KMS-11 (cell line): ENCODE results near the gene CMPK1.

Source experiments
- H2AFZ ChIP-seq: fragments of 200-600 bp; sonication (generic); 2 replicates; pipeline ENCODE4 v1.6.1; 2016; ENCODE audit warnings: antibody characterized with exemption, mixed run types, low read depth
- H3K27ac ChIP-seq: fragments of 200-600 bp; sonication (generic); 2 replicates; pipeline ENCODE4 v1.6.1; 2016; ENCODE audit warnings: mild to moderate bottlenecking, mixed run types
- H3K27me3 ChIP-seq: fragments of 200-600 bp; sonication (generic); 2 replicates; pipeline ENCODE4 v1.6.1; 2017; ENCODE audit warnings: mild to moderate bottlenecking, low read depth, mixed run types, moderate library complexity; ENCODE audit not compliant: insufficient read depth
- H3K36me3 ChIP-seq: fragments of 200-600 bp; sonication (generic); 2 replicates; pipeline ENCODE4 v1.6.1; 2017; ENCODE audit warnings: mild to moderate bottlenecking, mixed run types; ENCODE audit not compliant: insufficient read depth
- H3K4me1 ChIP-seq: fragments of 200-600 bp; sonication (generic); 2 replicates; pipeline ENCODE4 v1.6.1; 2016; ENCODE audit warnings: mild to moderate bottlenecking, low read depth, mixed run types; ENCODE audit not compliant: poor library complexity, severe bottlenecking
- H3K4me2 ChIP-seq: fragments of 200-600 bp; sonication (generic); 2 replicates; pipeline ENCODE4 v1.7.0; 2016; ENCODE audit warnings: mild to moderate bottlenecking, mixed run types
- H3K4me3 ChIP-seq: fragments of 200-600 bp; sonication (generic); IDR thresholded peaks from 2 replicates; pipeline ENCODE4 v1.6.1; 2017; ENCODE audit warnings: low read depth, low read length, mixed read lengths; ENCODE audit not compliant: insufficient read depth
- H3K79me2 ChIP-seq: fragments of 200-600 bp; sonication (generic); 2 replicates; pipeline ENCODE4 v1.6.1; 2016; ENCODE audit warnings: low read depth, mixed run types; ENCODE audit not compliant: insufficient read depth
- H3K9ac ChIP-seq: fragments of 200-600 bp; sonication (generic); 2 replicates; pipeline ENCODE4 v1.6.1; 2016; ENCODE audit warnings: mild to moderate bottlenecking, mixed run types
- H4K20me1 ChIP-seq: fragments of 200-600 bp; sonication (generic); 2 replicates; pipeline ENCODE4 v1.6.1; 2016; ENCODE audit warnings: mild to moderate bottlenecking, mixed run types; ENCODE audit not compliant: insufficient read depth
- CTCF ChIP-seq: fragments of 200-600 bp; sonication (generic); conservative IDR thresholded peaks from 2 replicates; pipeline ENCODE4 v1.6.1; 2017; ENCODE audit warnings: low read depth, mild to moderate bottlenecking, antibody characterized with exemption, low read length, moderate library complexity, mixed read lengths

Gene CMPK1

DNA sequence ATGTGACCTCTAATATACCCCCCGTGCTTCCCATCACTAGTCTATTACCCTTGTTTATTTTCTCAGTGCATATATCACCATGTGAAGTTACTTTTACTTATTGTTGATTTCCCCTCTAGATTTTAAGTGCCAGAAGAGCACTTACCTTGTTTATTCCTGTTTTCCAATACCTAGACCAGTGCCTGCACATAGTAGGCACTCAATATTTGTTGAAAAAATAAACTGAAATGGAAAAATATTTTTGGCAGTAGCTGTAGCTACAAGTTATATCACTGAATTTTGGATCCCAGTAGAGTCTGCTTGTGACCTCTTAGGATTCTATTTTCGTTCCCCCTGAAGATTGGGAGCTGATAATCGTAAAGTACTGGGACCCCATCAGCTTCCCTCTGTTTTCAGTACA lies 50.5 kb downstream of the CMPK1 start:
- Histone ChIP-seq H3K4me3 (no peak overlapping the region), H3K4me1 (peaks cover 17% of the 10 kb centered on the region), H3K9ac (no peak overlapping the region), H4K20me1 (no peaks in the 10 kb centered on the region), H3K27me3 (no peaks in the 10 kb centered on the region), H3K27ac (no peak overlapping the region), H3K79me2 (no peaks in the 10 kb centered on the region), H3K36me3 (no peaks in the 10 kb centered on the region), H3K4me2 (no peak overlapping the region), H2AFZ (no peak overlapping the region)
- TF ChIP-seq CTCF: no peak

- no peaks in the 10 kb centered on the region for H3K27me3 ChIP-seq
- TF ChIP-seq CTCF: no peak
- H4K20me1 ChIP-seq: no peaks in the 10 kb centered on the region
- no peak overlapping the region for H3K9ac ChIP-seq
- no peaks in the 10 kb centered on the region for H3K79me2 ChIP-seq
- no peak overlapping the region for H3K4me3 ChIP-seq
- H2AFZ ChIP-seq: no peak overlapping the region
- no peak overlapping the region for H3K27ac ChIP-seq
- no peak overlapping the region for H3K4me2 ChIP-seq
- H3K4me1 ChIP-seq: peaks cover 8% of the 10 kb centered on the region
- no peaks in the 10 kb centered on the region for H3K36me3 ChIP-seq
Measured at GRCh38 chr1:47385020-47385419, 51.4 kb downstream of the CMPK1 start.

DNA sequence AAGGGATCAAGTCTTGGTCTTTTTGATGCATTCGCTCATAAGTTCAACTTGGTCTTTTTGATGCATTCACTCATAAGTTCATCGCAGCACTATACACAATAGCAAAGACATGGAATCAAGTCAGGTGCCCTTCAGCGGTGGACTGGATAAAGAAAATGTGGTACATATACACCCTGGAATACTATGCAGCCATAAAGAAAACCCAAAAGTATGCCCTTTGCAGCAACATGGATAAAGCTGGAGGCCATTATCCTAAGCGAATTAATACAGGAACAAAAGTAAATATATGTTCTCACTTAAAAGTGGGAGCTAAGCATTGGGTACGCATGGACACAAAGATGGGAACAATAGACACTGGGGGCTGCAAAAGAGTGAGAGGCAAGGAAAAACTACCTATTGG lies 52.7 kb downstream of the CMPK1 start:
- H3K4me1 ChIP-seq: no peaks in the 10 kb centered on the region
- H3K27me3 ChIP-seq: no peaks in the 10 kb centered on the region
- H3K4me3 ChIP-seq: no peak overlapping the region
- no peaks in the 10 kb centered on the region for H4K20me1 ChIP-seq
- H3K27ac ChIP-seq: no peak overlapping the region
- no peak overlapping the region for H3K9ac ChIP-seq
- no peak for TF ChIP-seq CTCF
- no peak overlapping the region for H3K4me2 ChIP-seq
- H3K36me3 ChIP-seq: no peaks in the 10 kb centered on the region
- no peaks in the 10 kb centered on the region for H3K79me2 ChIP-seq
- no peak overlapping the region for H2AFZ ChIP-seq

GRCh38 chr1:47388030-47388890 lies 54.7 kb downstream of the CMPK1 start:
- H3K36me3 ChIP-seq: no peaks in the 10 kb centered on the region
- no peak overlapping the region for H3K27ac ChIP-seq
- H3K4me3 ChIP-seq: no peak overlapping the region
- no peak overlapping the region for H3K9ac ChIP-seq
- no peaks in the 10 kb centered on the region for H3K27me3 ChIP-seq
- no peaks in the 10 kb centered on the region for H4K20me1 ChIP-seq
- no peak overlapping the region for H2AFZ ChIP-seq
- no peak overlapping the region for H3K4me2 ChIP-seq
- no peaks in the 10 kb centered on the region for H3K4me1 ChIP-seq
- no peaks in the 10 kb centered on the region for H3K79me2 ChIP-seq
- no peak for TF ChIP-seq CTCF
